HepG2 (cell line): ENCODE results near the gene ANXA11. TPM values are rescaled to one million over a fixed set of nuclear protein-coding genes. Genes with fewer than 3 reads are reported as not detected.

Source experiments
- ATAC-seq: fragments of 200-7000 bp; cut with Tn5 transposase; 3 replicates; pipeline ENCODE4 v1.9.1; 2020; ENCODE audit warnings: mild to moderate bottlenecking, moderate library complexity
- BruUV-seq: library from RNA; stranded (reverse); fragments of 400-500 nt; replicated peaks from 2 replicates; lab custom pipeline; 2021; lab: Mats Ljungman, UMichigan
- CTCF ChIA-PET: fragments of 300-600 bp; formaldehyde crosslinking; extraction: SDS; loops from one replicate; lab custom pipeline; 2021; ENCODE audit warnings: low total read pairs, inconsistent platforms, low intra/inter-chr PET ratio; lab: Yijun Ruan, JAX
- POLR2A ChIA-PET: fragments of 350-600 bp; sonication (Branson Sonifier 250); formaldehyde crosslinking; loops from one replicate; lab custom pipeline; 2020; ENCODE audit warnings: antibody characterized with exemption, inconsistent platforms; lab: Yijun Ruan, JAX
- DNase-seq: peaks from one replicate; pipeline ENCODE4 v3.0.0-alpha.2; 2015; ENCODE audit warnings: low spot score
- FAIRE-seq: peaks from 3 replicates; lab custom pipeline; 2011; peaks lifted over from hg19 to GRCh38; lab: Jason Lieb, UNC
- H2AFZ ChIP-seq: one replicate; pipeline ENCODE4 v1.6.1; 2011; ENCODE audit warnings: low read length, inconsistent platforms
- H3K27ac ChIP-seq: fragments of 300-600 bp; 3 replicates; pipeline ENCODE4 v1.8.0; 2011; ENCODE audit warnings: mixed run types, mild to moderate bottlenecking, mixed read lengths, low read length, inconsistent platforms; ENCODE audit not compliant: insufficient read depth; ENCODE audit errors: extremely low read length
- H3K27me3 ChIP-seq, 2 experiments: fragments of 200-600 bp in 1 of 2; 2 replicates in 1 of 2; 3 replicates in 1 of 2; pipeline versions ENCODE4 v1.6.0 to v1.8.0; 2011; ENCODE audit warnings: low read length in 2 of 2, mild to moderate bottlenecking in 2 of 2, moderate library complexity in 2 of 2, inconsistent platforms in 1 of 2; ENCODE audit not compliant: insufficient read depth in 2 of 2, control insufficient read depth in 1 of 2
- H3K36me3 ChIP-seq, 2 experiments: fragments of 200-600 bp in 1 of 2; replicated peaks in 1 of 2; 2 replicates in 1 of 2; 3 replicates in 1 of 2; pipeline versions ENCODE4 v1.5.1 to v1.8.0; 2011; ENCODE audit warnings: low read length in 2 of 2, inconsistent platforms in 1 of 2; ENCODE audit not compliant: insufficient read depth in 2 of 2, control insufficient read depth in 1 of 2
- H3K4me1 ChIP-seq: 2 replicates; pipeline ENCODE4 v1.5.1; 2012; ENCODE audit warnings: low read length, inconsistent platforms; ENCODE audit not compliant: insufficient read depth
- H3K4me2 ChIP-seq: 2 replicates; pipeline ENCODE4 v1.6.0; 2011; ENCODE audit warnings: low read depth, low read length, inconsistent platforms
- H3K4me3 ChIP-seq, 3 experiments: fragments of 200-600 bp in 1 of 3; sonication (generic), shearing (Covaris generic) in 1 of 3; replicated peaks in 1 of 3; 2 replicates each; pipeline ENCODE4 v1.5.1; 2011 to 2016; ENCODE audit warnings: low read length in 3 of 3, inconsistent platforms in 2 of 3, low read depth in 2 of 3, mild to moderate bottlenecking in 2 of 3, control low read depth in 1 of 3, mixed read lengths in 1 of 3; ENCODE audit not compliant: insufficient read depth in 1 of 3
- H3K79me2 ChIP-seq: one replicate; pipeline ENCODE4 v1.6.1; 2011; ENCODE audit warnings: low read length, inconsistent platforms; ENCODE audit not compliant: insufficient read depth
- H3K9ac ChIP-seq: 2 replicates; pipeline ENCODE4 v1.6.0; 2011; ENCODE audit warnings: mild to moderate bottlenecking, low read depth, low read length, inconsistent platforms; ENCODE audit not compliant: insufficient read depth
- H3K9me3 ChIP-seq: 2 replicates; pipeline ENCODE4 v1.5.1; 2012; ENCODE audit warnings: mild to moderate bottlenecking, low read length
- H4K20me1 ChIP-seq: 2 replicates; pipeline ENCODE4 v1.6.0; 2011; ENCODE audit warnings: inconsistent platforms, mild to moderate bottlenecking, low read length, moderate library complexity; ENCODE audit not compliant: insufficient read depth
- CBX2 ChIP-seq, 2 experiments: fragments of 200-600 bp in 1 of 2; sonication (generic); formaldehyde crosslinking in 1 of 2; IDR thresholded peaks; 2 replicates each; pipeline versions ENCODE4 v1.7.0 to v1.8.1; 2018 to 2022; ENCODE audit warnings: low read depth in 2 of 2, low read length in 1 of 2, mild to moderate bottlenecking in 1 of 2, missing genetic modification reagents in 1 of 2
- CHD2 ChIP-seq: IDR thresholded peaks from 2 replicates; pipeline ENCODE4 v1.6.1; 2011; ENCODE audit warnings: low read depth, low read length, improper control_type of control experiment
- NCOA1 ChIP-seq: sonication (generic); formaldehyde crosslinking; IDR thresholded peaks from 2 replicates; pipeline ENCODE4 v1.9.0; 2021; ENCODE audit warnings: missing genetic modification reagents
- ZNF230 ChIP-seq: sonication (generic); formaldehyde crosslinking; IDR thresholded peaks from 2 replicates; pipeline ENCODE4 v1.4.0; 2020; ENCODE audit warnings: mild to moderate bottlenecking, missing genetic modification reagents
- ZNF326 ChIP-seq: sonication (generic); formaldehyde crosslinking; IDR thresholded peaks from 2 replicates; pipeline ENCODE4 v1.4.0; 2020; ENCODE audit warnings: missing genetic modification reagents, borderline replicate concordance
- ZNF776 ChIP-seq: sonication (generic); formaldehyde crosslinking; IDR thresholded peaks from 2 replicates; pipeline ENCODE4 v1.4.0; 2020; ENCODE audit warnings: mild to moderate bottlenecking, missing genetic modification reagents
- WGBS: methylation state at CpG from one replicate; pipeline ENCODE4 v1.1.6; 2017; ENCODE audit warnings: low lambda C conversion rate; 5-methylcytosine and 5-hydroxymethylcytosine counted together
- in situ Hi-C: cut with HindIII; loops from 2 replicates; pipeline ENCODE4 v1.10.0; 2017; ENCODE audit warnings: low pct_unique_long_range_greater_than_20kb; ENCODE audit not compliant: extremely low pct_ligation_motif_present
- intact Hi-C: fragments of 100-400 bp; cut with micrococcal nuclease; formaldehyde crosslinking; loops from one replicate; pipeline ENCODE4 v1.10.0; 2022; ENCODE audit not compliant: unreplicated experiment
- polyA plus RNA-seq, 8 experiments: library from polyadenylated mRNA; depleted of rRNA in 3 of 8; stranded (reverse) in 7 of 8; unstranded in 1 of 8; fragments of >200 nt; fragmentation: Illumina TruSeq in 4 of 8; extraction: Trizol in 4 of 8; gene quantifications; 2 replicates each; pipeline versions ENCODE4 v1.2.1 to v1.2.3, GENCODE V29; 2011 to 2016; ENCODE audit warnings: low read depth in 4 of 8, missing spikeins in 1 of 8, mixed read lengths in 1 of 8; ENCODE audit not compliant: insufficient read depth in 1 of 8
- total RNA-seq, 5 experiments: library from RNA; depleted of rRNA; stranded (reverse); fragments of >200 nt; fragmentation: Illumina TruSeq; extraction: Trizol; gene quantifications; 2 replicates each; pipeline ENCODE4 v1.2.3, GENCODE V29; 2016; ENCODE audit warnings: low read depth in 1 of 5
- TF ChIP-seq, protein P1 (sequence below): sonication (generic); formaldehyde crosslinking; IDR thresholded peaks from one replicate; pipeline ENCODE4 v1.5.1; 2020; ENCODE audit warnings: mild to moderate bottlenecking, missing genetic modification reagents; ENCODE audit errors: not compliant biosample characterization
- TF ChIP-seq, protein P2 (sequence below): fragments of 450-650 bp; IDR thresholded peaks from 2 replicates; pipeline ENCODE4 v1.6.1; 2017
- TF ChIP-seq, protein P3 (sequence below): sonication (generic); formaldehyde crosslinking; IDR thresholded peaks from 2 replicates; pipeline ENCODE4 v1.9.0; 2021; ENCODE audit warnings: missing genetic modification reagents, borderline replicate concordance
- TF ChIP-seq, protein P4 (sequence below): IDR thresholded peaks from 2 replicates; pipeline ENCODE4 v1.6.1; 2016; ENCODE audit warnings: missing compliant biosample characterization, missing genetic modification reagents, borderline replicate concordance

Gene ANXA11
- total and polyA plus RNA-seq, 2 of the 13 experiments (the other 11 are each of a cell fraction or from before 2014, with no cell fraction given), result 30.6 to 51.5 TPM

DNA sequence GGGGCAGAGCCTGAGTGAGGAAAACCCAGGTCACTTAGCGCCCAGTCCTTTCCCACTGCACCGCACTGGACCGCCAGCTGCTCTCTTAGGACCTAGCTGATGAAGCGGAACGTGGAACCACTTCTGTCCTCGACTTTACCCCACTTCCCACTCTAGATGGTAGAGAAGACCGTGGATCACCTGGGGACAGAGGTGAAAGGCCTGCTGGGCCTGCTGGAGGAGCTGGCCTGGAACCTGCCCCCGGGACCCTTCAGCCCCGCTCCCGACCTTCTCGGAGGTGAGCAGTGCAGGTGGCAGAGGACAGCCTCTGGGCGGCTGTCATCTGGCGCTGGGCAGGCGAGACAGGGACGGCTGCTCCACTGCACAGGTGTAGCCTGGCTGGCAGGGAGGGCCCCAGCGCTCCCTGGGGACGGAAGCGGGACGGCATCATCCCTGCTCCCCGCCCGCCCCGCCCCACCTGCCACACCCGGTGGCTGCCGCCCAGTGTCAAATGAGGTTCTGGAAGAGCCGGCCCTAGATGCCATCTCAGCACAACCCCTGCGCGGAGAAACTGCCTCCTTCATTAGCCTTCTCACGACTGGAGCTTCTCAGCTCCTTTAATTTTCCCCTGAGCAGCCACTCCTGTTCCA is 61.2 kb downstream of the ANXA11 start:
- FAIRE-seq, result no peak
- CTCF ChIA-PET, result interaction anchor here (1.7 to 2.6 kb wide), 2 partner anchors 17 to 78 kb away, joined by 4 to 18 read pairs; no protein-coding TSS in a partner anchor
- TF ChIP-seq ZNF230 (CRISPR knock-in tag) (no peak), CBX2 (IDR thresholded peaks at IDR 0.05; ENCODE audit: low read depth, low read length) (no peak), CBX2 (CRISPR knock-in tag; IDR thresholded peaks at IDR 0.05; ENCODE audit: low read depth) (no peak), ZNF776 (CRISPR knock-in tag) (no peak), CHD2 (no peak), ZNF326 (CRISPR knock-in tag) (no peak), NCOA1 (CRISPR knock-in tag) (no peak)
- TF ChIP-seq, protein P1, sequence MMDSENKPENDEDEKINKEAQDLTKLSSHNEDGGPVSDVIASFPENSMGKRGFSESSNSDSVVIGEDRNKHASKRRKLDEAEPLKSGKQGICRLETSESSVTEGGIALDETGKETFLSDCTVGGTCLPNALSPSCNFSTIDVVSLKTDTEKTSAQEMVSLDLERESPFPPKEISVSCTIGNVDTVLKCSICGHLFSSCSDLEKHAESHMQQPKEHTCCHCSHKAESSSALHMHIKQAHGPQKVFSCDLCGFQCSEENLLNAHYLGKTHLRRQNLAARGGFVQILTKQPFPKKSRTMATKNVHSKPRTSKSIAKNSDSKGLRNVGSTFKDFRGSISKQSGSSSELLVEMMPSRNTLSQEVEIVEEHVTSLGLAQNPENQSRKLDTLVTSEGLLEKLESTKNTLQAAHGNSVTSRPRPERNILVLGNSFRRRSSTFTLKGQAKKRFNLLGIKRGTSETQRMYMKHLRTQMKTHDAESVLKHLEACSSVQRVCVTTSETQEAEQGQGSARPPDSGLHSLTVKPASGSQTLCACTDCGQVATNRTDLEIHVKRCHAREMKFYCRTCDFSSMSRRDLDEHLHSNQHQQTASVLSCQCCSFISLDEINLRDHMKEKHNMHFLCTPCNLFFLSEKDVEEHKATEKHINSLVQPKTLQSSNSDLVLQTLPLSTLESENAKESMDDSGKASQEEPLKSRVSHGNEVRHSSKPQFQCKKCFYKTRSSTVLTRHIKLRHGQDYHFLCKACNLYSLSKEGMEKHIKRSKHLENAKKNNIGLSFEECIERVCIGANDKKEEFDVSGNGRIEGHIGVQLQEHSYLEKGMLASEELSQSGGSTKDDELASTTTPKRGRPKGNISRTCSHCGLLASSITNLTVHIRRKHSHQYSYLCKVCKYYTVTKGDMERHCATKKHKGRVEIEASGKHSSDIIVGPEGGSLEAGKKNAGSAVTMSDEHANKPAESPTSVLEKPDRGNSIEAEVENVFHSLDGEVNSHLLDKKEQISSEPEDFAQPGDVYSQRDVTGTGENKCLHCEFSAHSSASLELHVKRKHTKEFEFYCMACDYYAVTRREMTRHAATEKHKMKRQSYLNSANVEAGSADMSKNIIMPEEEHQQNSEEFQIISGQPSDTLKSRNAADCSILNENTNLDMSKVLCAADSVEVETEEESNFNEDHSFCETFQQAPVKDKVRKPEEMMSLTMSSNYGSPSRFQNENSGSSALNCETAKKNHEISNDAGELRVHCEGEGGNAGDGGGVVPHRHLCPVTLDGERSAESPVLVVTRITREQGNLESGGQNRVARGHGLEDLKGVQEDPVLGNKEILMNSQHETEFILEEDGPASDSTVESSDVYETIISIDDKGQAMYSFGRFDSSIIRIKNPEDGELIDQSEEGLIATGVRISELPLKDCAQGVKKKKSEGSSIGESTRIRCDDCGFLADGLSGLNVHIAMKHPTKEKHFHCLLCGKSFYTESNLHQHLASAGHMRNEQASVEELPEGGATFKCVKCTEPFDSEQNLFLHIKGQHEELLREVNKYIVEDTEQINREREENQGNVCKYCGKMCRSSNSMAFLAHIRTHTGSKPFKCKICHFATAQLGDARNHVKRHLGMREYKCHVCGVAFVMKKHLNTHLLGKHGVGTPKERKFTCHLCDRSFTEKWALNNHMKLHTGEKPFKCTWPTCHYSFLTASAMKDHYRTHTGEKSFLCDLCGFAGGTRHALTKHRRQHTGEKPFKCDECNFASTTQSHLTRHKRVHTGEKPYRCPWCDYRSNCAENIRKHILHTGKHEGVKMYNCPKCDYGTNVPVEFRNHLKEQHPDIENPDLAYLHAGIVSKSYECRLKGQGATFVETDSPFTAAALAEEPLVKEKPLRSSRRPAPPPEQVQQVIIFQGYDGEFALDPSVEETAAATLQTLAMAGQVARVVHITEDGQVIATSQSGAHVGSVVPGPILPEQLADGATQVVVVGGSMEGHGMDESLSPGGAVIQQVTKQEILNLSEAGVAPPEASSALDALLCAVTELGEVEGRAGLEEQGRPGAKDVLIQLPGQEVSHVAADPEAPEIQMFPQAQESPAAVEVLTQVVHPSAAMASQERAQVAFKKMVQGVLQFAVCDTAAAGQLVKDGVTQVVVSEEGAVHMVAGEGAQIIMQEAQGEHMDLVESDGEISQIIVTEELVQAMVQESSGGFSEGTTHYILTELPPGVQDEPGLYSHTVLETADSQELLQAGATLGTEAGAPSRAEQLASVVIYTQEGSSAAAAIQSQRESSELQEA (CRISPR knock-in tag), result no peak
- TF ChIP-seq, protein P2, sequence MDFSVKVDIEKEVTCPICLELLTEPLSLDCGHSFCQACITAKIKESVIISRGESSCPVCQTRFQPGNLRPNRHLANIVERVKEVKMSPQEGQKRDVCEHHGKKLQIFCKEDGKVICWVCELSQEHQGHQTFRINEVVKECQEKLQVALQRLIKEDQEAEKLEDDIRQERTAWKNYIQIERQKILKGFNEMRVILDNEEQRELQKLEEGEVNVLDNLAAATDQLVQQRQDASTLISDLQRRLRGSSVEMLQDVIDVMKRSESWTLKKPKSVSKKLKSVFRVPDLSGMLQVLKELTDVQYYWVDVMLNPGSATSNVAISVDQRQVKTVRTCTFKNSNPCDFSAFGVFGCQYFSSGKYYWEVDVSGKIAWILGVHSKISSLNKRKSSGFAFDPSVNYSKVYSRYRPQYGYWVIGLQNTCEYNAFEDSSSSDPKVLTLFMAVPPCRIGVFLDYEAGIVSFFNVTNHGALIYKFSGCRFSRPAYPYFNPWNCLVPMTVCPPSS, result no peak
- TF ChIP-seq, protein P3, sequence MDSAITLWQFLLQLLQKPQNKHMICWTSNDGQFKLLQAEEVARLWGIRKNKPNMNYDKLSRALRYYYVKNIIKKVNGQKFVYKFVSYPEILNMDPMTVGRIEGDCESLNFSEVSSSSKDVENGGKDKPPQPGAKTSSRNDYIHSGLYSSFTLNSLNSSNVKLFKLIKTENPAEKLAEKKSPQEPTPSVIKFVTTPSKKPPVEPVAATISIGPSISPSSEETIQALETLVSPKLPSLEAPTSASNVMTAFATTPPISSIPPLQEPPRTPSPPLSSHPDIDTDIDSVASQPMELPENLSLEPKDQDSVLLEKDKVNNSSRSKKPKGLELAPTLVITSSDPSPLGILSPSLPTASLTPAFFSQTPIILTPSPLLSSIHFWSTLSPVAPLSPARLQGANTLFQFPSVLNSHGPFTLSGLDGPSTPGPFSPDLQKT (CRISPR knock-in tag), result no peak
- TF ChIP-seq, protein P4, sequence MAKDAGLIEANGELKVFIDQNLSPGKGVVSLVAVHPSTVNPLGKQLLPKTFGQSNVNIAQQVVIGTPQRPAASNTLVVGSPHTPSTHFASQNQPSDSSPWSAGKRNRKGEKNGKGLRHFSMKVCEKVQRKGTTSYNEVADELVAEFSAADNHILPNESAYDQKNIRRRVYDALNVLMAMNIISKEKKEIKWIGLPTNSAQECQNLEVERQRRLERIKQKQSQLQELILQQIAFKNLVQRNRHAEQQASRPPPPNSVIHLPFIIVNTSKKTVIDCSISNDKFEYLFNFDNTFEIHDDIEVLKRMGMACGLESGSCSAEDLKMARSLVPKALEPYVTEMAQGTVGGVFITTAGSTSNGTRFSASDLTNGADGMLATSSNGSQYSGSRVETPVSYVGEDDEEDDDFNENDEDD (CRISPR knock-in tag), result no peak

More for the DNA sequence above, 61.2 kb downstream of the ANXA11 start:
- Histone ChIP-seq H2AFZ (no peak overlapping the region), H3K9me3 (no peaks in the 10 kb centered on the region), H3K4me2 (peak overlapping the region; percentile 75), H3K27me3 (0 out of 5 replicates have a peak, but pooled peaks cover 0 to 4% of the 10 kb centered on the region in 2 experiments), H3K9ac (0 out of 2 replicates have a peak overlapping the region, but pooled peaks have one; percentile 5), H3K36me3 (no peaks in the 10 kb centered on the region), H3K4me3 (peak overlapping the region in 1 of 3 experiments; percentile 42; a peak in 1 of 6 replicates), H3K27ac (no peak overlapping the region), H3K4me1 (peaks cover 30% of the 10 kb centered on the region), H3K79me2 (no peaks in the 10 kb centered on the region), H4K20me1 (no peaks in the 10 kb centered on the region)
- ATAC-seq, result peak; percentile 73
- no TSS peak for BruUV-seq
- in situ Hi-C loops, result loop anchor here (5.0 kb wide), 1 partner anchor 78 kb away; no protein-coding TSS in a partner anchor
- no peak for DNase-seq
- POLR2A ChIA-PET, result interaction anchor here (1.4 kb wide), 1 partner anchor 77 kb away, joined by 3 read pairs; no protein-coding TSS in a partner anchor
- intact Hi-C loops, result loop anchor here (10.0 kb wide), 1 partner anchor 61 kb away; the partner anchor contains the start of gene ANXA11
- 6% methylated on average over 10 of the region's 28 CpGs for WGBS
